ENCODE data around the gene CDKN2AIP.

DNA sequence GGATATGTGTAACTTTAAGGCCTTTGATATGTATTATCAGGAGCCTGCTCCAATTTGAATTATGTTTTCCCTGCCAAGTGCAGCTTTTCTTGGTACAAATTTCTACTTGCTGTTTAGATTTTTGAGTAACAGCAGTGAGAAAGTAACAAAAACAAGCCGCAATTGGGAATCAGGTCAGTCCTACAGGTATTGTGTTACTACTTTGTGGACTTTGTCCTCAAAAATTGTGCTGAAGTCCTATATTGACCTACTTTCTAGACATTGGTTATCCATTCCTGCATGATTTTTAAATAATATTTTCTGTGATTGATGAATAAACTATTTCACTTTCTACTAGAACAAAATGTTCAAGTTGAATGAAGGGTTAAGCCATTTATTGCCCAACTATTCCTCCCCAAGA lies 5.7 kb downstream of the CDKN2AIP start:
- TF ChIP-seq, protein P1, sequence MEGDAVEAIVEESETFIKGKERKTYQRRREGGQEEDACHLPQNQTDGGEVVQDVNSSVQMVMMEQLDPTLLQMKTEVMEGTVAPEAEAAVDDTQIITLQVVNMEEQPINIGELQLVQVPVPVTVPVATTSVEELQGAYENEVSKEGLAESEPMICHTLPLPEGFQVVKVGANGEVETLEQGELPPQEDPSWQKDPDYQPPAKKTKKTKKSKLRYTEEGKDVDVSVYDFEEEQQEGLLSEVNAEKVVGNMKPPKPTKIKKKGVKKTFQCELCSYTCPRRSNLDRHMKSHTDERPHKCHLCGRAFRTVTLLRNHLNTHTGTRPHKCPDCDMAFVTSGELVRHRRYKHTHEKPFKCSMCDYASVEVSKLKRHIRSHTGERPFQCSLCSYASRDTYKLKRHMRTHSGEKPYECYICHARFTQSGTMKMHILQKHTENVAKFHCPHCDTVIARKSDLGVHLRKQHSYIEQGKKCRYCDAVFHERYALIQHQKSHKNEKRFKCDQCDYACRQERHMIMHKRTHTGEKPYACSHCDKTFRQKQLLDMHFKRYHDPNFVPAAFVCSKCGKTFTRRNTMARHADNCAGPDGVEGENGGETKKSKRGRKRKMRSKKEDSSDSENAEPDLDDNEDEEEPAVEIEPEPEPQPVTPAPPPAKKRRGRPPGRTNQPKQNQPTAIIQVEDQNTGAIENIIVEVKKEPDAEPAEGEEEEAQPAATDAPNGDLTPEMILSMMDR (IDR thresholded peaks at IDR 0.05), result no peak
- no peak for TF ChIP-seq POLR2A (IDR thresholded peaks at IDR 0.05)
- TF ChIP-seq POLR2AphosphoS5 (IDR thresholded peaks at IDR 0.05), result no peak
